Esophagus muscularis mucosa (tissue), 4 donors: ENCODE results near the gene TAF10.

Source experiments
- EP300 ChIP-seq: sonication (generic); formaldehyde crosslinking; IDR thresholded peaks from one replicate; pipeline ENCODE4 v1.6.1; 2017; ENCODE audit warnings: antibody characterized with exemption
- POLR2A ChIP-seq: fragments of 450-650 bp; IDR thresholded peaks from one replicate; pipeline ENCODE4 v1.6.1; 2017; ENCODE audit warnings: antibody characterized with exemption, moderate library complexity, mild to moderate bottlenecking, low read depth
- POLR2AphosphoS5 ChIP-seq, 2 donors: sonication (generic); formaldehyde crosslinking; IDR thresholded peaks; one replicate each; pipeline ENCODE4 v1.6.1; 2017; ENCODE audit warnings: antibody characterized with exemption in 2 of 2
- TF ChIP-seq, protein P1 (sequence below), 3 experiments: fragments of 200-600 bp in 2 of 3; fragments of 450-650 bp in 1 of 3; sonication (generic) in 2 of 3; IDR thresholded peaks; one replicate each; pipeline ENCODE4 v1.5.1; 2017 to 2019; ENCODE audit warnings: antibody characterized with exemption in 3 of 3, mild to moderate bottlenecking in 2 of 3, moderate library complexity in 1 of 3

DNA sequence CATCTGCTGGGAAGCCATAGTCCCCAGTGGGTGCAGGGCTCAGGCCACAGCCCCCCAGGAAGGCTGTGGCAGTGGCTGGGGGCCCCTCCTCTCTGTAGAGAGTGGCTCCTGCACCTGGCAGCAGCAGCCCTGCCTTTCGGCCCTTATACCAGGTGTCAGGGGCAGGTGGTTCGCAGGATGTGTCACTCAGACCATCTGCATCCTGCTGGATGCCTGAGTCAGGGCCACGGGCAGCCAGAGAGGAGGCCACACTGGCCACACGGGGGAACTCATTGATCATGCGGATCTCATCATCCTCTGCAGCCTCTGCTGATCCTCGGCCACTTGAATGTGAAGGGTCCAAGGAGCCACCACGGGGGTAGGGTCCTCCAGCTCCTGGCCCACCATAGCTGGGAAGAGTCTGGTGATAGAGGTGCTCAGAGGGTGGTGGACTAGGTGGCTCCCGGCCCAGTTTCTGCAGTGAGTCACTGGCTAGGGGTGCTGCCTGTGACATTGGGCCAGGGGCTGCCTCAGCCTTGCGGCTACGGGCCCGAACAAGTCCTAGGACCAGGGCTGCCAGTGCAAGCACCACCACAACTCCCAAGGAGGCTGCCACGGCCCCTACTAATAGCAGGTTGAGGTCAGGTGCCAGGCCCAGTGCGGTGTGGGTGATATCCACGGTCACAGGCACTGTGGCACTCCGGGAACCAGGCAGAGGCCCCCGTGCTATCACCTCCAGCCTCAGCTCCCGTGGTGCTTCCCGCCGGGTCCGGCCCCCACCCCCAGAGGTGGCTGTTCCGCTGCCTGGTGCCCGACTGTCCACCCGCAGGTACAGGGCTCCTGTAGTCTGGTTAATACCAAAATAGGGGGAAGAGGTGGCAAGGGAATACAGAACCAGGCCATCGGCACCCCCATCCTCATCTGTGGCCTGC is 10.5 kb upstream of the TAF10 start:
- TF ChIP-seq, protein P1, sequence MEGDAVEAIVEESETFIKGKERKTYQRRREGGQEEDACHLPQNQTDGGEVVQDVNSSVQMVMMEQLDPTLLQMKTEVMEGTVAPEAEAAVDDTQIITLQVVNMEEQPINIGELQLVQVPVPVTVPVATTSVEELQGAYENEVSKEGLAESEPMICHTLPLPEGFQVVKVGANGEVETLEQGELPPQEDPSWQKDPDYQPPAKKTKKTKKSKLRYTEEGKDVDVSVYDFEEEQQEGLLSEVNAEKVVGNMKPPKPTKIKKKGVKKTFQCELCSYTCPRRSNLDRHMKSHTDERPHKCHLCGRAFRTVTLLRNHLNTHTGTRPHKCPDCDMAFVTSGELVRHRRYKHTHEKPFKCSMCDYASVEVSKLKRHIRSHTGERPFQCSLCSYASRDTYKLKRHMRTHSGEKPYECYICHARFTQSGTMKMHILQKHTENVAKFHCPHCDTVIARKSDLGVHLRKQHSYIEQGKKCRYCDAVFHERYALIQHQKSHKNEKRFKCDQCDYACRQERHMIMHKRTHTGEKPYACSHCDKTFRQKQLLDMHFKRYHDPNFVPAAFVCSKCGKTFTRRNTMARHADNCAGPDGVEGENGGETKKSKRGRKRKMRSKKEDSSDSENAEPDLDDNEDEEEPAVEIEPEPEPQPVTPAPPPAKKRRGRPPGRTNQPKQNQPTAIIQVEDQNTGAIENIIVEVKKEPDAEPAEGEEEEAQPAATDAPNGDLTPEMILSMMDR (IDR thresholded peaks at IDR 0.05), result no peak
- TF ChIP-seq POLR2A (no peak), POLR2AphosphoS5 (IDR thresholded peaks at IDR 0.05) (no peak), EP300 (no peak)
